ENCODE data around the gene SRD5A1. TPM values are rescaled to one million over a fixed set of nuclear protein-coding genes. Genes with fewer than 3 reads are reported as not detected.
A peak's percentile ranks its signal among the peaks of the same experiment; 100 is the strongest.

SRD5A1 gene
- total RNA-seq, 1 experiment from 2014 or later, result 39.6 TPM

- Histone ChIP-seq H3K4me3 (ENCODE audit: low read length) (no peak overlapping the region), H3K27me3 (ENCODE audit: low read length) (no peaks in the 10 kb centered on the region), H3K4me1 (ENCODE audit: insufficient read depth, low read length) (no peaks in the 10 kb centered on the region), H3K9me2 (replicated peaks; ENCODE audit: low read length) (no peaks in the 10 kb centered on the region), H3K27ac (ENCODE audit: low read length) (no peak overlapping the region), H3K9me3 (ENCODE audit: low read length) (no peaks in the 10 kb centered on the region), H2AFZ (ENCODE audit: low read length) (no peak overlapping the region), H3K9ac (ENCODE audit: low read length) (no peak overlapping the region), H3K36me3 (ENCODE audit: low read depth, low read length) (peaks cover 60% of the 10 kb centered on the region), H3K79me2 (ENCODE audit: low read length) (no peaks in the 10 kb centered on the region), H3K4me2 (ENCODE audit: low read length) (no peak overlapping the region), H3F3A (ENCODE audit: low read length, unreplicated experiment) (no peaks in the 10 kb centered on the region), H4K20me1 (ENCODE audit: low read length) (peaks cover 16% of the 10 kb centered on the region; the same call in 1 of the 2 replicates)
- POLR2A ChIA-PET (ENCODE audit: unreplicated experiment), result no interaction called here
- DNase-seq (no peak), ATAC-seq (no peak)
- TF ChIP-seq, protein P1, sequence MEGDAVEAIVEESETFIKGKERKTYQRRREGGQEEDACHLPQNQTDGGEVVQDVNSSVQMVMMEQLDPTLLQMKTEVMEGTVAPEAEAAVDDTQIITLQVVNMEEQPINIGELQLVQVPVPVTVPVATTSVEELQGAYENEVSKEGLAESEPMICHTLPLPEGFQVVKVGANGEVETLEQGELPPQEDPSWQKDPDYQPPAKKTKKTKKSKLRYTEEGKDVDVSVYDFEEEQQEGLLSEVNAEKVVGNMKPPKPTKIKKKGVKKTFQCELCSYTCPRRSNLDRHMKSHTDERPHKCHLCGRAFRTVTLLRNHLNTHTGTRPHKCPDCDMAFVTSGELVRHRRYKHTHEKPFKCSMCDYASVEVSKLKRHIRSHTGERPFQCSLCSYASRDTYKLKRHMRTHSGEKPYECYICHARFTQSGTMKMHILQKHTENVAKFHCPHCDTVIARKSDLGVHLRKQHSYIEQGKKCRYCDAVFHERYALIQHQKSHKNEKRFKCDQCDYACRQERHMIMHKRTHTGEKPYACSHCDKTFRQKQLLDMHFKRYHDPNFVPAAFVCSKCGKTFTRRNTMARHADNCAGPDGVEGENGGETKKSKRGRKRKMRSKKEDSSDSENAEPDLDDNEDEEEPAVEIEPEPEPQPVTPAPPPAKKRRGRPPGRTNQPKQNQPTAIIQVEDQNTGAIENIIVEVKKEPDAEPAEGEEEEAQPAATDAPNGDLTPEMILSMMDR (conservative IDR thresholded peaks at IDR 0.05; ENCODE audit: low read depth, low read length), result no peak
- no peak for TF ChIP-seq EZH2 (IDR thresholded peaks at IDR 0.05; ENCODE audit: low read length, unreplicated experiment)
- TF ChIP-seq EZH2phosphoT487 (IDR thresholded peaks at IDR 0.05; ENCODE audit: borderline replicate concordance, low read length), result no peak
- no TSS peak for BruUV-seq (replicated peaks)
- intact Hi-C loops (cut with micrococcal nuclease), result no loop called here
- CTCF ChIA-PET, result no interaction called here
Measured at GRCh38 chr5:6597557-6597956, 35.7 kb upstream of the SRD5A1 start.

DNA sequence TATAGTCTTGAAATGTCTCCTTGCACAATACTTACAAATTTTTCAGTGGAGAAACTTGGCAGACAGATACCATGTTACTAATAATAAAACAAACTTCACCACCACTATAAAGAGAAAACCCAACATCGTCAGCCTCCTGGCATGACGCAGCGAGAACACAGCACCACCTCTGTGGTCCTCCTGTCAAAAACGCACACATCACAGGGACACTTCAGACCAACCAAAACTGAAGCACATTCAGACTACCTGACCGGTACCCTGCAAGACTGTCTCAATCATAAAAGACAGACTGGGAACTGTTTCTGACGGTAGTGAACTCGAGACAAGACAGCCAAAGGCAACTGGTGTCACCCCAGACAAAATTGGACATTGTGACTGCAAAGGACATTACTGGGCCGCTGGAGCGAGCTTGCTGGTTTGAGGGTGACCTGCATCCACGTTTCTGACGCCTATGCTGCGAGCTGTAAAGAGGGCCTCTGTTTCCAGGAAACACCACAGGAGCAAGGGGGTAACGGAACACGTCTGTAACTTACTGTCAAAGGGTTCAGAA is 34.8 kb upstream of the SRD5A1 start:
- Histone ChIP-seq H3K4me3 (ENCODE audit: low read length) (no peak overlapping the region), H3K36me3 (ENCODE audit: low read depth, low read length) (peaks cover 67% of the 10 kb centered on the region), H3K9me3 (ENCODE audit: low read length) (no peaks in the 10 kb centered on the region), H3F3A (ENCODE audit: low read length, unreplicated experiment) (no peaks in the 10 kb centered on the region), H2AFZ (ENCODE audit: low read length) (no peak overlapping the region), H3K4me1 (ENCODE audit: insufficient read depth, low read length) (no peaks in the 10 kb centered on the region), H3K27ac (ENCODE audit: low read length) (no peak overlapping the region), H3K9ac (ENCODE audit: low read length) (no peak overlapping the region), H3K4me2 (ENCODE audit: low read length) (no peak overlapping the region), H3K79me2 (ENCODE audit: low read length) (no peaks in the 10 kb centered on the region), H3K9me2 (replicated peaks; ENCODE audit: low read length) (no peaks in the 10 kb centered on the region), H3K27me3 (ENCODE audit: low read length) (no peaks in the 10 kb centered on the region), H4K20me1 (ENCODE audit: low read length) (peaks cover 16% of the 10 kb centered on the region; the same call in 1 of the 2 replicates)
- BruUV-seq (replicated peaks), result no TSS peak
- POLR2A ChIA-PET (ENCODE audit: unreplicated experiment), result no interaction called here
- TF ChIP-seq EZH2phosphoT487 (IDR thresholded peaks at IDR 0.05; ENCODE audit: borderline replicate concordance, low read length), result no peak
- TF ChIP-seq EZH2 (IDR thresholded peaks at IDR 0.05; ENCODE audit: low read length, unreplicated experiment), result no peak
- TF ChIP-seq, protein P1 (conservative IDR thresholded peaks at IDR 0.05; ENCODE audit: low read depth, low read length), result no peak
- CTCF ChIA-PET, result no interaction called here
- DNase-seq (no peak), ATAC-seq (no peak)
- intact Hi-C loops (cut with micrococcal nuclease), result no loop called here

DNA sequence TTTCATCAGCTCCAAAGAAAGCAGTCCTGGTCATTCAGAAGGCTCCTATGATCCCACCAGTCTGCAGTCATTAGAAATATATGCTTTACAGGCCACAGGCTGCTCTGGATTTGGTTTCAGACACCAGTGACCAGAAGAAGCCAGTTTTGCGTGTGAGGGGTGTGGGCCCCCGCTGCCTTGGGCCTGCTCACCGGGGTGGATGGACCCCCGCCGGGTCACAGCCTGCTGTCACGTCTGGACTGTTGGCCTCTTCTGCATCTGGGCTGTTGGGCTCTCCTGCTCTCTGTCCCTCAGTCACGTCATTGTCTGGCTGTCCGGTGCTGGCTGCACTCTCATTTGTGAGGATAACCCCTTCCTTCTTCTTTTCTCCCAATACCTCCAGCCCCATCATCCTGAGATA is 33.5 kb upstream of the SRD5A1 start:
- intact Hi-C loops (cut with micrococcal nuclease), result no loop called here
- DNase-seq (no peak), ATAC-seq (no peak)
- H3K27ac ChIP-seq (ENCODE audit: low read length), result no peak overlapping the region
- no peaks in the 10 kb centered on the region for H3K9me2 ChIP-seq (replicated peaks; ENCODE audit: low read length)
- no peaks in the 10 kb centered on the region for H3F3A ChIP-seq (ENCODE audit: low read length, unreplicated experiment)
- ChIA-PET POLR2A (ENCODE audit: unreplicated experiment) (no interaction called here), CTCF (no interaction called here)
- no peak overlapping the region for H3K4me3 ChIP-seq (ENCODE audit: low read length)
- TSS peak; percentile 25 for BruUV-seq (replicated peaks)
- peaks cover 80% of the 10 kb centered on the region for H3K36me3 ChIP-seq (ENCODE audit: low read depth, low read length)
- TF ChIP-seq, protein P1 (conservative IDR thresholded peaks at IDR 0.05; ENCODE audit: low read depth, low read length), result no peak
- TF ChIP-seq EZH2phosphoT487 (IDR thresholded peaks at IDR 0.05; ENCODE audit: borderline replicate concordance, low read length), result no peak
- no peak for TF ChIP-seq EZH2 (IDR thresholded peaks at IDR 0.05; ENCODE audit: low read length, unreplicated experiment)
- H4K20me1 ChIP-seq (ENCODE audit: low read length), result peaks cover 16% of the 10 kb centered on the region; the same call in 1 of the 2 replicates
- no peak overlapping the region for H3K9ac ChIP-seq (ENCODE audit: low read length)
- H3K4me1 ChIP-seq (ENCODE audit: insufficient read depth, low read length), result no peaks in the 10 kb centered on the region
- H3K9me3 ChIP-seq (ENCODE audit: low read length), result no peaks in the 10 kb centered on the region
- H2AFZ ChIP-seq (ENCODE audit: low read length), result no peak overlapping the region
- H3K27me3 ChIP-seq (ENCODE audit: low read length), result no peaks in the 10 kb centered on the region
- no peaks in the 10 kb centered on the region for H3K79me2 ChIP-seq (ENCODE audit: low read length)
- no peak overlapping the region for H3K4me2 ChIP-seq (ENCODE audit: low read length)
